IMR-90 (cell line): ENCODE measurements around the gene DBP. TPM values are rescaled to one million over a fixed set of nuclear protein-coding genes. Genes with fewer than 3 reads are reported as not detected.

Experiments
- ATAC-seq: fragments of 200-7000 bp; cut with Tn5 transposase; 2 replicates; pipeline ENCODE4 v1.9.1; 2020; ENCODE audit warnings: low read depth, mild to moderate bottlenecking, moderate library complexity
- BruUV-seq: library from RNA; stranded (reverse); fragments of 400-500 nt; replicated peaks from 2 replicates; lab custom pipeline; 2021; lab: Mats Ljungman, UMichigan
- CTCF ChIA-PET: fragments of 300-600 bp; formaldehyde crosslinking; extraction: SDS; loops from one replicate; lab custom pipeline; 2021; ENCODE audit warnings: antibody characterized with exemption; lab: Yijun Ruan, JAX
- POLR2A ChIA-PET: fragments of 300-600 bp; sonication (Branson Sonifier 250); formaldehyde crosslinking; loops from one replicate; lab custom pipeline; 2022; ENCODE audit warnings: antibody characterized with exemption; ENCODE audit not compliant: unreplicated experiment; lab: Charles Lee
- DNase-seq: peaks from one replicate; pipeline ENCODE4 v3.0.0; 2013
- H2AFZ ChIP-seq: replicated peaks from 2 replicates; pipeline ENCODE3; 2013; ENCODE audit warnings: low read length, mild to moderate bottlenecking; ENCODE audit not compliant: poor library complexity
- H2AK5ac ChIP-seq: 2 replicates; pipeline ENCODE4 v1.6.1; 2013; ENCODE audit warnings: low read depth, low read length, inconsistent platforms
- H2AK9ac ChIP-seq: replicated peaks from 2 replicates; pipeline ENCODE3; 2013; ENCODE audit warnings: mild to moderate bottlenecking, low read depth, low read length, moderate library complexity; ENCODE audit not compliant: poor library complexity
- H2BK120ac ChIP-seq: 2 replicates; pipeline ENCODE4 v1.6.1; 2013; ENCODE audit warnings: low read depth, low read length, inconsistent platforms
- H2BK15ac ChIP-seq: 3 replicates; pipeline ENCODE4 v1.6.1; 2013; ENCODE audit warnings: low read depth, low read length, inconsistent platforms
- H2BK20ac ChIP-seq: 2 replicates; pipeline ENCODE4 v1.6.1; 2013; ENCODE audit warnings: low read depth, mild to moderate bottlenecking, inconsistent platforms, low read length, moderate library complexity
- H2BK5ac ChIP-seq: 2 replicates; pipeline ENCODE4 v1.6.1; 2013; ENCODE audit warnings: mild to moderate bottlenecking, low read depth, low read length, inconsistent platforms; ENCODE audit not compliant: poor library complexity, severe bottlenecking
- H3K14ac ChIP-seq: replicated peaks from 2 replicates; pipeline ENCODE4 v1.6.1; 2013; ENCODE audit warnings: low read depth, low read length, inconsistent platforms
- H3K18ac ChIP-seq: 2 replicates; pipeline ENCODE4 v1.6.1; 2013; ENCODE audit warnings: low read depth, low read length, control low read depth
- H3K23ac ChIP-seq: 2 replicates; pipeline ENCODE4 v1.6.1; 2013; ENCODE audit warnings: low read depth, low read length, inconsistent platforms
- H3K27ac ChIP-seq: 2 replicates; pipeline ENCODE4 v1.5.1; 2013; ENCODE audit warnings: mild to moderate bottlenecking, control low read depth, low read length; ENCODE audit not compliant: insufficient read depth
- H3K27me3 ChIP-seq: 2 replicates; pipeline ENCODE4 v1.6.1; 2013; ENCODE audit warnings: low read length; ENCODE audit not compliant: control insufficient read depth, insufficient read depth
- H3K36me3 ChIP-seq: 2 replicates; pipeline ENCODE4 v1.6.1; 2013; ENCODE audit warnings: low read length, mixed read lengths; ENCODE audit not compliant: control insufficient read depth, insufficient read depth
- H3K4ac ChIP-seq: 2 replicates; pipeline ENCODE4 v1.6.1; 2013; ENCODE audit warnings: low read depth, low read length, inconsistent platforms
- H3K4me1 ChIP-seq: 2 replicates; pipeline ENCODE4 v1.6.1; 2013; ENCODE audit warnings: low read length, mixed read lengths; ENCODE audit not compliant: control insufficient read depth, insufficient read depth
- H3K4me2 ChIP-seq: 2 replicates; pipeline ENCODE4 v1.6.1; 2013; ENCODE audit warnings: low read depth, mild to moderate bottlenecking, control low read depth, low read length, moderate library complexity
- H3K4me3 ChIP-seq: 2 replicates; pipeline ENCODE4 v1.5.1; 2013; ENCODE audit warnings: low read depth, mild to moderate bottlenecking, control low read depth, low read length, moderate library complexity; ENCODE audit not compliant: insufficient read depth
- H3K56ac ChIP-seq: 2 replicates; pipeline ENCODE4 v1.6.1; 2013; ENCODE audit warnings: low read length, inconsistent platforms; ENCODE audit not compliant: insufficient read depth; ENCODE audit errors: extremely low read depth
- H3K79me1 ChIP-seq, 2 experiments: 2 replicates each; pipeline ENCODE4 v1.6.1; 2013; ENCODE audit warnings: low read length in 2 of 2, inconsistent platforms in 1 of 2, low read depth in 1 of 2
- H3K9ac ChIP-seq: 2 replicates; pipeline ENCODE4 v1.6.1; 2013; ENCODE audit warnings: low read depth, low read length, control low read depth
- H3K9me1 ChIP-seq: 2 replicates; pipeline ENCODE4 v1.6.1; 2013; ENCODE audit warnings: low read length, inconsistent platforms; ENCODE audit not compliant: insufficient read depth
- H3K9me3 ChIP-seq: 2 replicates; pipeline ENCODE4 v1.6.1; 2013; ENCODE audit warnings: low read length; ENCODE audit not compliant: control insufficient read depth, insufficient read depth
- H4K20me1 ChIP-seq: 2 replicates; pipeline ENCODE4 v1.6.1; 2013; ENCODE audit warnings: low read length, inconsistent platforms; ENCODE audit not compliant: insufficient read depth
- H4K5ac ChIP-seq: 2 replicates; pipeline ENCODE4 v1.6.1; 2013; ENCODE audit warnings: mild to moderate bottlenecking, low read depth, low read length, control low read depth
- H4K8ac ChIP-seq, 2 experiments: 2 replicates each; pipeline ENCODE4 v1.6.1; 2013; ENCODE audit warnings: low read depth in 2 of 2, low read length in 2 of 2, control low read depth in 1 of 2, inconsistent platforms in 1 of 2
- H4K91ac ChIP-seq: 2 replicates; pipeline ENCODE4 v1.6.1; 2013; ENCODE audit warnings: low read depth, low read length, inconsistent platforms; ENCODE audit not compliant: insufficient read depth
- BHLHE40 ChIP-seq: fragments of 150-350 bp; IDR thresholded peaks from 2 replicates; pipeline ENCODE4 v1.6.1; 2016; ENCODE audit warnings: mild to moderate bottlenecking, low read depth, low read length
- CEBPB ChIP-seq: IDR thresholded peaks from 2 replicates; pipeline ENCODE4 v1.6.1; 2012; ENCODE audit warnings: low read depth, low read length, improper control_type of control experiment
- CTCF ChIP-seq: conservative IDR thresholded peaks from 2 replicates; pipeline ENCODE4 v1.5.1; 2012; ENCODE audit warnings: mild to moderate bottlenecking, low read depth, low read length, improper control_type of control experiment
- FOS ChIP-seq: fragments of 150-350 bp; IDR thresholded peaks from 2 replicates; pipeline ENCODE4 v1.6.1; 2016; ENCODE audit warnings: low read depth, low read length
- MAFK ChIP-seq: IDR thresholded peaks from 2 replicates; pipeline ENCODE4 v1.6.1; 2012; ENCODE audit warnings: low read depth, low read length, improper control_type of control experiment
- MXI1 ChIP-seq: IDR thresholded peaks from 2 replicates; pipeline ENCODE4 v1.6.1; 2012; ENCODE audit warnings: low read depth, mild to moderate bottlenecking, low read length, moderate library complexity, borderline replicate concordance
- NFE2L2 ChIP-seq: fragments of 150-350 bp; IDR thresholded peaks from 2 replicates; pipeline ENCODE4 v1.6.1; 2016; ENCODE audit warnings: low read depth, mild to moderate bottlenecking, low read length
- POLR2A ChIP-seq: IDR thresholded peaks from 2 replicates; pipeline ENCODE4 v1.6.1; 2012; ENCODE audit warnings: mild to moderate bottlenecking, low read depth, low read length
- RCOR1 ChIP-seq: IDR thresholded peaks from 2 replicates; pipeline ENCODE4 v1.6.1; 2012; ENCODE audit warnings: mild to moderate bottlenecking, low read length, improper control_type of control experiment; ENCODE audit not compliant: insufficient replicate concordance
- RFX5 ChIP-seq: IDR thresholded peaks from 2 replicates; pipeline ENCODE4 v1.8.0; 2012; ENCODE audit warnings: low read depth, mild to moderate bottlenecking, low read length, moderate library complexity
- SMC3 ChIP-seq: fragments of 150-350 bp; IDR thresholded peaks from 2 replicates; pipeline ENCODE4 v1.6.1; 2016; ENCODE audit warnings: low read depth, mild to moderate bottlenecking, antibody characterized with exemption, low read length, moderate library complexity
- WGBS, 2 experiments: methylation state at CpG; one replicate each; pipeline versions ENCODE4 v1.1.5 to v1.1.7; 2013; ENCODE audit warnings: missing lambda C conversion rate in 2 of 2; ENCODE audit not compliant: insufficient read length in 1 of 2; ENCODE audit errors: extremely low coverage in 2 of 2; 5-methylcytosine and 5-hydroxymethylcytosine counted together
- dilution Hi-C: fragments of 300-500 bp; cut with HindIII; formaldehyde crosslinking; loops from one replicate; pipeline ENCODE4 v1.14.3; 2018; ENCODE audit warnings: low sequenced_read_pairs; ENCODE audit not compliant: unreplicated experiment
- in situ Hi-C: fragments of 300-500 bp; cut with MboI; formaldehyde crosslinking; loops from 3 replicates; pipeline ENCODE4 v1.14.3; 2019; ENCODE audit warnings: low sequenced_read_pairs, inconsistent platforms, mixed read lengths
- intact Hi-C: fragments of 100-400 bp; cut with micrococcal nuclease; formaldehyde crosslinking; loops from 2 replicates; pipeline ENCODE4 v1.10.0; 2022
- polyA plus RNA-seq, 3 experiments: library from polyadenylated mRNA; depleted of rRNA; stranded (reverse); fragments of >200 nt; gene quantifications; 2 replicates each; pipeline ENCODE4 v1.2.3, GENCODE V29; 2012; ENCODE audit warnings: low replicate concordance in 1 of 3
- total RNA-seq: library from RNA; depleted of rRNA; stranded (reverse); fragments of >200 nt; gene quantifications from 2 replicates; pipeline ENCODE4 v1.2.3, GENCODE V29; 2012
- TF ChIP-seq, protein P1 (sequence below): fragments of 150-350 bp; IDR thresholded peaks from 2 replicates; pipeline ENCODE4 v1.6.1; 2017; ENCODE audit warnings: mild to moderate bottlenecking, antibody characterized with exemption, low read length, low read depth

The DBP gene
- total and polyA plus RNA-seq, 2 of the 4 experiments (the other 2 are of a cell fraction) = 3.0 to 3.6 TPM

DNA sequence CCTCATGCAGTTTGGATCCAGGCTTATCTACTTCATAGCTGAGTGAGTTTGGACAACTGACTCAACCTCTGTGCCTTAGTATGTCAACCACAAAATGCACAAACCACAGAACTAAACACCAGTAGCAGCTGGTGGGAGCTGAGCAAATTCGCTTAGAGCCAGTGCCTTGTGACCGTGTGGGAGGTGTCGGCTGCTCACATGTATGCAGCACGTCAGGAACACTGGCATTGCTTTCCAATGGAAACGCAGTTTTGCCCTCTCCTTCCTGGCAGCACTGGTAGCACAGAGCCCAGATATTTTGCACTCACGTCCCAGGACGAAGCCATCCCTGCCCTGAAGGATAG is 43.9 kb upstream of the DBP start:
- Histone ChIP-seq H4K8ac (no peak overlapping the region), H3K9me3 (no peaks in the 10 kb centered on the region), H3K27me3 (peaks cover 12% of the 10 kb centered on the region), H2BK15ac (no peak overlapping the region), H2AFZ (peak overlapping the region; percentile 62), H3K9ac (no peak overlapping the region), H3K23ac (no peak overlapping the region), H2AK9ac (no peak overlapping the region), H2BK5ac (no peak overlapping the region), H3K14ac (no peak overlapping the region), H2AK5ac (0 out of 2 replicates have a peak overlapping the region, but pooled peaks have one; percentile 28), H3K4me3 (no peak overlapping the region), H3K79me1 (no peaks in the 10 kb centered on the region), H4K5ac (no peak overlapping the region), H3K4me2 (no peak overlapping the region), H4K91ac (no peak overlapping the region), H3K4ac (no peak overlapping the region), H3K56ac (no peak overlapping the region), H3K4me1 (peaks cover 3% of the 10 kb centered on the region; the same call in 1 of the 2 replicates), H2BK20ac (no peak overlapping the region), H4K20me1 (peaks cover 6% of the 10 kb centered on the region; the same call in 1 of the 2 replicates), H3K27ac (no peak overlapping the region), H2BK120ac (no peak overlapping the region), H3K18ac (no peak overlapping the region), H3K9me1 (peaks cover 7% of the 10 kb centered on the region), H3K36me3 (no peaks in the 10 kb centered on the region)
- ChIA-PET CTCF (interaction anchor here (1.0 kb wide), 1 partner anchor 15 kb away, joined by 3 read pairs; no protein-coding TSS in a partner anchor), POLR2A (no interaction called here)
- dilution Hi-C loops = no loop called here
- in situ Hi-C loops = no loop called here
- WGBS, 2 experiments = 26% methylated on average over 5 of the region's 7 CpGs; no CpG with 5 or more reads in 1 of the 2 experiments
- ATAC-seq (peak; percentile 92), DNase-seq (peak; percentile 93)
- no TSS peak for BruUV-seq
- TF ChIP-seq BHLHE40 (peak; percentile 93), RCOR1 (peak; percentile 91), RFX5 (no peak), CEBPB (no peak), FOS (0 out of 2 replicates have a peak, but pooled peaks have one; percentile 25), CTCF (no peak), POLR2A (no peak), SMC3 (no peak), MAFK (no peak), NFE2L2 (no peak), MXI1 (peak; percentile 41; the same call in 1 of the 2 replicates)
- TF ChIP-seq, protein P1, sequence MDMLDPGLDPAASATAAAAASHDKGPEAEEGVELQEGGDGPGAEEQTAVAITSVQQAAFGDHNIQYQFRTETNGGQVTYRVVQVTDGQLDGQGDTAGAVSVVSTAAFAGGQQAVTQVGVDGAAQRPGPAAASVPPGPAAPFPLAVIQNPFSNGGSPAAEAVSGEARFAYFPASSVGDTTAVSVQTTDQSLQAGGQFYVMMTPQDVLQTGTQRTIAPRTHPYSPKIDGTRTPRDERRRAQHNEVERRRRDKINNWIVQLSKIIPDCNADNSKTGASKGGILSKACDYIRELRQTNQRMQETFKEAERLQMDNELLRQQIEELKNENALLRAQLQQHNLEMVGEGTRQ = peak; percentile 76
- intact Hi-C loops = no loop called here
